Keratinocyte (primary cell): Measurements from ENCODE around the gene CDC42EP1. TPM values are rescaled to one million over a fixed set of nuclear protein-coding genes. Genes with fewer than 3 reads are reported as not detected.

Source experiments
- DNase-seq: peaks from one replicate; pipeline ENCODE4 v3.0.0-alpha.2; 2011; ENCODE audit warnings: low read depth, missing footprints, low spot score
- FAIRE-seq: peaks from 2 replicates; lab custom pipeline; 2011; peaks lifted over from hg19 to GRCh38; lab: Jason Lieb, UNC
- H2AFZ ChIP-seq: 2 replicates; pipeline ENCODE4 v1.6.0; 2012; ENCODE audit warnings: low read length, control low read depth, inconsistent platforms; ENCODE audit not compliant: control insufficient read depth
- H3K27ac ChIP-seq: 2 replicates; pipeline ENCODE4 v1.5.1; 2011; ENCODE audit warnings: low read length; ENCODE audit not compliant: control insufficient read depth, insufficient read depth
- H3K27me3 ChIP-seq: 3 replicates; pipeline ENCODE4 v1.6.0; 2011; ENCODE audit warnings: low read length; ENCODE audit not compliant: control insufficient read depth, insufficient read depth; ENCODE audit errors: extremely low read depth
- H3K36me3 ChIP-seq, 2 experiments: 2 replicates in 1 of 2; 3 replicates in 1 of 2; pipeline ENCODE4 v1.5.1; 2011; ENCODE audit warnings: low read length in 2 of 2, mild to moderate bottlenecking in 1 of 2; ENCODE audit not compliant: control insufficient read depth in 2 of 2, insufficient read depth in 2 of 2; ENCODE audit errors: extremely low read depth in 1 of 2
- H3K4me1 ChIP-seq: 3 replicates; pipeline ENCODE4 v1.5.1; 2011; ENCODE audit warnings: low read length; ENCODE audit not compliant: control insufficient read depth, insufficient read depth; ENCODE audit errors: extremely low read depth
- H3K4me2 ChIP-seq: 3 replicates; pipeline ENCODE4 v1.6.0; 2011; ENCODE audit warnings: low read depth, low read length; ENCODE audit not compliant: control insufficient read depth, insufficient read depth; ENCODE audit errors: extremely low read depth
- H3K4me3 ChIP-seq, 3 experiments: fragments of 200-600 bp in 1 of 3; sonication (generic) in 1 of 3; 2 replicates in 2 of 3; 3 replicates in 1 of 3; pipeline ENCODE4 v1.5.1; 2011 to 2016; ENCODE audit warnings: low read length in 3 of 3, mild to moderate bottlenecking in 3 of 3, control low read depth in 2 of 3, inconsistent platforms in 1 of 3, low read depth in 1 of 3, mixed read lengths in 1 of 3, mixed run types in 1 of 3, moderate library complexity in 1 of 3; ENCODE audit not compliant: control insufficient read depth in 2 of 3, insufficient read depth in 2 of 3; ENCODE audit errors: extremely low read depth in 1 of 3
- H3K79me2 ChIP-seq: 2 replicates; pipeline ENCODE4 v1.6.0; 2012; ENCODE audit warnings: low read length; ENCODE audit not compliant: control insufficient read depth, insufficient read depth
- H3K9ac ChIP-seq: 3 replicates; pipeline ENCODE4 v1.6.0; 2011; ENCODE audit warnings: low read length; ENCODE audit not compliant: control insufficient read depth, insufficient read depth; ENCODE audit errors: extremely low read depth
- H3K9me1 ChIP-seq: 3 replicates; pipeline ENCODE4 v1.6.0; 2011; ENCODE audit warnings: low read length; ENCODE audit not compliant: control insufficient read depth, insufficient read depth; ENCODE audit errors: extremely low read depth
- H3K9me3 ChIP-seq: 2 replicates; pipeline ENCODE4 v1.5.1; 2012; ENCODE audit warnings: low read depth, low read length; ENCODE audit not compliant: control insufficient read depth
- H4K20me1 ChIP-seq: 3 replicates; pipeline ENCODE4 v1.6.0; 2011; ENCODE audit warnings: low read length; ENCODE audit not compliant: control insufficient read depth, insufficient read depth; ENCODE audit errors: extremely low read depth
- CTCF ChIP-seq, 3 experiments: IDR thresholded peaks in 1 of 3; conservative IDR thresholded peaks in 1 of 3; optimal IDR thresholded peaks in 1 of 3; 2 replicates in 2 of 3; 3 replicates in 1 of 3; pipeline versions ENCODE3 to v1.5.1; 2011; ENCODE audit warnings: low read length in 3 of 3, mild to moderate bottlenecking in 3 of 3, moderate library complexity in 2 of 3, control low read depth in 1 of 3, inconsistent platforms in 1 of 3; ENCODE audit not compliant: insufficient read depth in 2 of 3; ENCODE audit errors: extremely low read depth in 1 of 3
- EZH2 ChIP-seq: IDR thresholded peaks from one replicate; pipeline ENCODE4 v1.6.1; 2012; ENCODE audit warnings: inconsistent platforms, mild to moderate bottlenecking, low read length, moderate library complexity
- dilution Hi-C: fragments of 300-500 bp; cut with MboI; formaldehyde crosslinking; loops from one replicate; pipeline ENCODE4 v1.7.0; 2020; ENCODE audit warnings: low sequenced_read_pairs; ENCODE audit not compliant: extremely low pct_ligation_motif_present
- polyA plus RNA-seq, 5 experiments: library from polyadenylated mRNA; depleted of rRNA in 3 of 5; stranded (reverse) in 3 of 5; stranded (forward) in 1 of 5; unstranded in 1 of 5; fragments of >200 nt; gene quantifications; 1 replicate in 1 of 5; 2 replicates in 3 of 5; 3 replicates in 1 of 5; pipeline versions ENCODE4 v1.2.1 to v1.2.3, GENCODE V29; 2011 to 2012; ENCODE audit warnings: missing spikeins in 2 of 5, low read depth in 1 of 5, low replicate concordance in 1 of 5

Gene CDC42EP1
- polyA plus RNA-seq, 1 donor (not counting 4 experiments of a cell fraction or from before 2014, with no cell fraction given): 10.5 TPM

- DNase-seq (no peak), FAIRE-seq (peak; percentile 26)
- Histone ChIP-seq H3K4me3 (no peak overlapping the region), H4K20me1 (no peaks in the 10 kb centered on the region), H3K9me1 (no peaks in the 10 kb centered on the region), H3K9me3 (no peaks in the 10 kb centered on the region), H3K9ac (no peak overlapping the region), H3K4me1 (peaks cover 60% of the 10 kb centered on the region), H3K27ac (peak overlapping the region; percentile 95), H3K36me3 (no peaks in the 10 kb centered on the region), H2AFZ (no peak overlapping the region), H3K27me3 (no peaks in the 10 kb centered on the region), H3K79me2 (no peaks in the 10 kb centered on the region), H3K4me2 (no peak overlapping the region)
- TF ChIP-seq EZH2 (no peak), CTCF (optimal IDR thresholded peaks at IDR 0.05 in 1 of 3, IDR thresholded peaks at IDR 0.05 in 1 of 3, conservative IDR thresholded peaks at IDR 0.05 in 1 of 3; ENCODE audit: extremely low read depth in 1 of 3, insufficient read depth in 2 of 3, low read length in 3 of 3) (no peak)
- dilution Hi-C loops: no loop called here
These were observed 17.3 kb upstream of the CDC42EP1 start for GRCh38 chr22:37542959-37543358.

DNA sequence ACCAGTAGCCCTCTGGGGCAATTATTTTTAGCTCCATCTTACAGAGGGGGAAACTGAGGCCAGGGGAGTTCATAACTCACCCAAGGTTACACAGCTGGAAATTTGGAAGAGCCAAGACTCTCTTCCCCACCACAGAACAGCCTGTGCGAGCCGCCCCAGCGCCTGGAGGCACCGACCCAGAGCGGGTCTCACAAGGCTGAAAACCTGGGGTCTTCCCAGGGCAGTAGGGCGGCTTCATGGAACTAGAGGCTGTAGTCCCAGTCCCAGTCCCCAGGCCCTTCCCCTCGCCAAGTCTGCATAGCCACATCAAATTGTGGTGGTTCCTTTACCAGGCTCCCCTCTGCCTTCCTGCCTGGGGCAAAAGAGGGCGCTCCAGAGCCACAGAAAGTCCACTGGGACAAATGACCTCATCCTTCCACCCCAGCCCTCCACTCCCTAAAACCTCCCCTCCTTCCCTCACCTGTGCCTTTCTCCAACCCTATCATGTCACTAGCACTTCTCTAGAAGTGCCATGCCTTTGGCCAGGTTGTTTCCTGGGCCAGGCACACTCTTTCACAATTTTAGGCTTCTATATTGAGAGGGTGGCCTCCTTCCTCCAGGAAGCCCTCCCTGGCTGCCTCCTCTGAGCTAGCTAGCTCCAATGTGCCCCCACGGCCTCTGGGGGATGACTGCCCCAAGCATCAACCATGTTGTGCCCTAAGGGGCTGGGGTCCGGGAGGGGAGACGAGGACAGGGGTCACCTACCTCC is 15.2 kb upstream of the CDC42EP1 start:
- dilution Hi-C loops: no loop called here
- Histone ChIP-seq H3K79me2 (no peaks in the 10 kb centered on the region), H3K9ac (peak overlapping the region; percentile 66), H3K9me1 (no peaks in the 10 kb centered on the region), H3K27ac (peak overlapping the region; percentile 83), H3K36me3 (no peaks in the 10 kb centered on the region), H3K27me3 (no peaks in the 10 kb centered on the region), H3K4me1 (peaks cover 54% of the 10 kb centered on the region), H3K4me2 (peak overlapping the region; percentile 77), H3K4me3 (peak overlapping the region; percentile 38 to 43 (median 39)), H3K9me3 (no peaks in the 10 kb centered on the region), H2AFZ (no peak overlapping the region), H4K20me1 (no peaks in the 10 kb centered on the region)
- FAIRE-seq (peak; percentile 64), DNase-seq (no peak)
- TF ChIP-seq EZH2 (no peak), CTCF (optimal IDR thresholded peaks at IDR 0.05 in 1 of 3, IDR thresholded peaks at IDR 0.05 in 1 of 3, conservative IDR thresholded peaks at IDR 0.05 in 1 of 3; ENCODE audit: extremely low read depth in 1 of 3, insufficient read depth in 2 of 3, low read length in 3 of 3) (peak; percentile 83 to 92 (median 85))
